GM12892 (cell line): Measurements from ENCODE around the gene KDM2B.

Experiments used
- POLR2A ChIP-seq: IDR thresholded peaks from 2 replicates; pipeline ENCODE4 v1.6.1; 2011; ENCODE audit warnings: low read depth, low read length, control low read depth
- POLR2AphosphoS5 ChIP-seq: IDR thresholded peaks from 2 replicates; pipeline ENCODE4 v1.6.1; 2011; ENCODE audit warnings: low read depth, low read length, control low read depth
- TAF1 ChIP-seq: IDR thresholded peaks from 2 replicates; pipeline ENCODE4 v1.6.1; 2011; ENCODE audit warnings: low read depth, mild to moderate bottlenecking, control low read depth, low read length, borderline replicate concordance

- TF ChIP-seq POLR2A, result no peak
- no peak for TF ChIP-seq POLR2AphosphoS5
- TF ChIP-seq TAF1, result no peak
Measured at GRCh38 chr12:121549075-121549474, 31.7 kb downstream of the KDM2B start.
